Measurements from ENCODE around the gene IL6R.

The IL6R gene

DNA sequence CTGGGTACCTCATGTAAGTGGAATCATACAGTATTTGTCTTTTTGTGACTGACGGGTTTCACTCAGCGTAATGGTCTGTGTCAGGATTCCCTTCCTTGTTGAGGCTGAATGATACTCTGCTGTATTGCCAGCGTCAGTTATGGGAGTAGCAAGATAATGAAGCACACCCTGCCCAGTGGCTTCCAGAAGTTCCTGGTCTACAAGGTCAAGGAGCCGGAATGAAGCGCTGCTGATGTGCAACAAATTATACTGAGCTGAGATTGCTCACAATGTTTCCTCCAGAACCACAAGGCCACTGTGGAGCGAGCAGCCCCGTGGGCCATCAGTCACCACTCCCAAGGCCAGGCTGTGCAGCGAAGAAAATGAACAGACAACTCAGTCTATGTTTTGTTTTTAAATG is 72.9 kb downstream of the IL6R start:
- no peak for DNase-seq (ENCODE audit: low read depth)
- no peak for TF ChIP-seq POLR2A (IDR thresholded peaks at IDR 0.05; ENCODE audit: extremely low read depth, insufficient read length)
- TF ChIP-seq MYC (IDR thresholded peaks at IDR 0.05; ENCODE audit: low read depth, low read length) = no peak
- TF ChIP-seq, protein P1, sequence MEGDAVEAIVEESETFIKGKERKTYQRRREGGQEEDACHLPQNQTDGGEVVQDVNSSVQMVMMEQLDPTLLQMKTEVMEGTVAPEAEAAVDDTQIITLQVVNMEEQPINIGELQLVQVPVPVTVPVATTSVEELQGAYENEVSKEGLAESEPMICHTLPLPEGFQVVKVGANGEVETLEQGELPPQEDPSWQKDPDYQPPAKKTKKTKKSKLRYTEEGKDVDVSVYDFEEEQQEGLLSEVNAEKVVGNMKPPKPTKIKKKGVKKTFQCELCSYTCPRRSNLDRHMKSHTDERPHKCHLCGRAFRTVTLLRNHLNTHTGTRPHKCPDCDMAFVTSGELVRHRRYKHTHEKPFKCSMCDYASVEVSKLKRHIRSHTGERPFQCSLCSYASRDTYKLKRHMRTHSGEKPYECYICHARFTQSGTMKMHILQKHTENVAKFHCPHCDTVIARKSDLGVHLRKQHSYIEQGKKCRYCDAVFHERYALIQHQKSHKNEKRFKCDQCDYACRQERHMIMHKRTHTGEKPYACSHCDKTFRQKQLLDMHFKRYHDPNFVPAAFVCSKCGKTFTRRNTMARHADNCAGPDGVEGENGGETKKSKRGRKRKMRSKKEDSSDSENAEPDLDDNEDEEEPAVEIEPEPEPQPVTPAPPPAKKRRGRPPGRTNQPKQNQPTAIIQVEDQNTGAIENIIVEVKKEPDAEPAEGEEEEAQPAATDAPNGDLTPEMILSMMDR (IDR thresholded peaks at IDR 0.05; ENCODE audit: low read depth, low read length) = no peak
- TF ChIP-seq, protein P2, sequence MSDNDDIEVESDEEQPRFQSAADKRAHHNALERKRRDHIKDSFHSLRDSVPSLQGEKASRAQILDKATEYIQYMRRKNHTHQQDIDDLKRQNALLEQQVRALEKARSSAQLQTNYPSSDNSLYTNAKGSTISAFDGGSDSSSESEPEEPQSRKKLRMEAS (IDR thresholded peaks at IDR 0.05; ENCODE audit: low read depth, low read length) = no peak
- no peak overlapping the region for H3K4me3 ChIP-seq (ENCODE audit: low read depth, low read length)

DNA sequence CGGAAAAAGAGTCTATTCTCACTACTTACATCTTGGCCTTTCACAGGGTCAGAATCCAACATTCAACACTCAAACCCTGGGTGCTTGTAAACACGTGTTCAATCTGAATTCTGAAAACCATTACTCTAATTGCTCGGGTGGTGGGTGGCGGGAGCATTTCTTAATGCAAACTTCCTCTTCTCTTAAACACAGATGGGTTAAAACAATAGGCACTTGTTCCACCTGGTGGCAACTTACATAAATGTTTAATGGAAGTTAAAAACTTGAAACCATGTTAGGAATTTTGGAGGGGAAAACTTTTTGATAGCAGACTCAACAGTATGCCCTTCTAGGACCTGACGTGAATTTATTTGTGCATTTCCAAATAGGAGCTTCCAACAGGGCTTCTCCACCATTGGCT is 73.5 kb downstream of the IL6R start:
- TF ChIP-seq POLR2A (IDR thresholded peaks at IDR 0.05; ENCODE audit: extremely low read depth, insufficient read length) = no peak
- peak; percentile 87 for TF ChIP-seq MYC (IDR thresholded peaks at IDR 0.05; ENCODE audit: low read depth, low read length)
- TF ChIP-seq, protein P1 (IDR thresholded peaks at IDR 0.05; ENCODE audit: low read depth, low read length) = peak; percentile 14
- TF ChIP-seq, protein P2 (IDR thresholded peaks at IDR 0.05; ENCODE audit: low read depth, low read length) = peak; percentile 100
- DNase-seq (ENCODE audit: low read depth) = peak; percentile 84
- H3K4me3 ChIP-seq (ENCODE audit: low read depth, low read length) = no peak overlapping the region

DNA sequence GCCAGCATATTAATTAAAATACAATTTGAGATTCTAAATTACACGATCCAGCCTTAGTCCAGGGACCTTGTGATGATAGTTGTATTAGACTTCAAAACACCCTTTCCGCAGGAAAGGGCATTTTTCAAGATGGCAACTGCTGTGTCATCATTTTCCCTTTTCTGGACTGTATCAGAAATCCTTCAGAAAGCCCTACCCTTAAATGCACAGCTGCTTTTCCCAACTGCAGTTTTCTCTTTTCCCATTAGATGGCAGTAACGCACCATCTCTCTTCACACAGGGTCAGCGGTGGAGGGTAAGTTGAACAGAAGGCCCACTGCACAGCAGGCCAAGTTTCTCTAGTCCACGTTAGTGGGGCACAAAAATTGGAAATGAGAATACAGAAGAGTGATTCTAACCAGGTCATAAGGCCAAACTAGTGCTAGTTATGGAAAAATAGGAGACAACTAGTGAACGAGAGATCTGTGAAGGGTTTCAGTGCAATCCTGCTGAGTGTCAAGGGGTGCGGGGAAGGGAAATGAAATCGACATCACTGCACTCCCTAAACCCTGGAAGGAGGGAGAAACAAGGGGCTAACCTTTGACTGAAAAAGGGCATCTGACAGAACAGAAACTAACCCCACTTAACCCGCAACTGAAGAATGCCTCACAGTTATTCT is 74.8 kb downstream of the IL6R start:
- H3K4me3 ChIP-seq (ENCODE audit: low read depth, low read length) = no peak overlapping the region
- DNase-seq (ENCODE audit: low read depth) = peak; percentile 84
- TF ChIP-seq, protein P1 (IDR thresholded peaks at IDR 0.05; ENCODE audit: low read depth, low read length) = peak; percentile 76
- no peak for TF ChIP-seq POLR2A (IDR thresholded peaks at IDR 0.05; ENCODE audit: extremely low read depth, insufficient read length)

DNA sequence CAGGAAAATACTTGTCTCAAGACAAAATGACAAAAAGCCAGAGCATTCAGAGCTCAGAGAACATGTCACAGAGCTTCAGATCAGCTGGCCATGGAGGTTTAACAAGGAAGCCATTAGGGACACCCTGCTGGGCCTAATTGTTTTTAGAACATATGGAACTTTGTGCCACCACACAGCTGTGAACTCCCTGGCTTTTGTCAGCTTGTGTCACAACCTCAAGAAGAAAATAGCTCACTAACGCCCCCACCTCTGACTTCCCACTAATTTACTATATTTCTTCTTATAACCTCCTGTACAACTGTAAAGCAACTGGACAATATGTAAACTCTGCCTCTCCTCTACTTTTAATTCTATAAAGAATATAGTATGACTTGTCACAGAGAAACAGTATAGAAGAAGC is 75.9 kb downstream of the IL6R start:
- H3K4me3 ChIP-seq (ENCODE audit: low read depth, low read length) = no peak overlapping the region
- no peak for TF ChIP-seq MYC (IDR thresholded peaks at IDR 0.05; ENCODE audit: low read depth, low read length)
- TF ChIP-seq, protein P1 (IDR thresholded peaks at IDR 0.05; ENCODE audit: low read depth, low read length) = no peak
- TF ChIP-seq POLR2A (IDR thresholded peaks at IDR 0.05; ENCODE audit: extremely low read depth, insufficient read length) = no peak
- TF ChIP-seq, protein P2 (IDR thresholded peaks at IDR 0.05; ENCODE audit: low read depth, low read length) = no peak
- DNase-seq (ENCODE audit: low read depth) = peak; percentile 73

DNA sequence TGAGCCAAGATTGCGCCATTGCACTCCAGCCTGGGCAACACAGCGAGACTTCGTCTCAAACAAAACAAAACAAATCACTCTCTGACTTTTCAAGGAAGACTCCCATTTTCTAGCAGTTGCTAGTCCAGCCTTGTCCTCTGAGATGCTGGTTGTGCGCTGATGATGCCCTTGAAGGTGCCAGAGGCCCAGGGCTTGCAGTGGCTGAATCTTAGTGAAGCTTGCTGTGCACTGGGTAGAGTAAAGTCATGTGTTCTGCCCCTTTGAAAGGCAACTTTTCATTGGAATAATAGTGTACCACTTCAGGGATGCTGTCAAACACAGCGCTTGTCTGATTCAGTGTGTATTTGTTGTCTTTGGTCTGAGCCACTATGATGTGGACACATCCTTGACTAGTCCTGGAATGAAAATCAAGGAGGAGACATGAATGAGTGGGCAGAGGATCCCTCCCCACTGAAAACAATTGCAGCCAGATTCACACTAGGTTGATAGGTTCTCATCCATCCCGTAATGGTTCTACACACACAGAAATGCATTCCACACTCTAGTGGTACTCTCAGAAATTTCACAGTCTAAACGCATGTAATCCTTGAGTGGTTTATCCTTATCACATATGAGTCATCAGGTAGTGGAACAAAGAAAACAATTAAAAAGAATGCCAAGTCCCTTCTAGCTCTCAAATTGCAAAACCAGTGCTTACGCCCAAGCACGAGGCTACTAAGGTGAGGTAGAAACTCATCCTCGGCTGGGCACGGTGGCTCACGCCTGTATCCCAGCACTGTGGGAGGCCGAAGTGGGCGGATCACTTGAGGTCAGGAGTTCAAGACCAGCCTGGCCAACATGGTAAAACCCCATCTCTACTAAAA is 79.0 kb downstream of the IL6R start:
- DNase-seq (ENCODE audit: low read depth) = peak; percentile 46
- TF ChIP-seq MYC (IDR thresholded peaks at IDR 0.05; ENCODE audit: low read depth, low read length) (no peak), POLR2A (IDR thresholded peaks at IDR 0.05; ENCODE audit: extremely low read depth, insufficient read length) (no peak)
- TF ChIP-seq, protein P1 (IDR thresholded peaks at IDR 0.05; ENCODE audit: low read depth, low read length) = no peak
- TF ChIP-seq, protein P2 (IDR thresholded peaks at IDR 0.05; ENCODE audit: low read depth, low read length) = no peak
- H3K4me3 ChIP-seq (ENCODE audit: low read depth, low read length) = no peak overlapping the region

Data from NB4 (cell line).